ENCODE results near the gene PATZ1.

Gene PATZ1

DNA sequence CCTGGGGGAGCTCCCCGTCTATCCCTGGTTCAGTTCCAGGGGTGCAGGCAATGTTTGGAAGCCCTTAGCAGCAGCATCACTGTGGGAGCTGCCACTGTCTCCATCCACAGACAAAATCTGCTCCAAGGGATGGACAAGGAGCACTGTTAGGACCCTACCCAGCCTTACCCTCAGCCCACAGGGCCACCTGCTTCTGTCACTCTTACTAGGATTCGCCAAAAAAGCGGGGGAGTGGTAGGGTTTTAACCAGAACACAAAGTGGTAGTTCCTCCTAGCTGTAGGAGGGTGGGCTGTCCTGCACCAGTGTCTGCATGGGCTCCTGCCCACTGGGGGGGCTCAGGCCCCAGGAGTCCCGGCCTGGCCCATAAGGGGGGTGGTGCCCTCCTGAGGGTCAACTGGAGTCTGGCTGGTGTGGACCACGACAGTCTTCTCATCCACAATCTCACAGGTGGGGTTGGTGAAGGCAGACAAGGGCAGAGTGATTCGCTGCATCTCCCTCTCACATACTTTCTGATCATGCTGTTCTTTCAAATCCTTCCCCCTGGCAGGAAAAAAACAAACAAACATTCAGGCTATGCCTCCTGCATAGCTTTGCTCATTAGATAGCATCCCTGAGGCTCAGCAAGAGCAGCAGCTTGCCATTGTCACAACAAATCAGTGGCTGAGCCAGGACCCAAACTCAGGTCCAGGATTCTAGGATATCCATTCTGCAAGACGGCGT is 63.2 kb downstream of the PATZ1 start:
- DNase-seq = no peak

DNA sequence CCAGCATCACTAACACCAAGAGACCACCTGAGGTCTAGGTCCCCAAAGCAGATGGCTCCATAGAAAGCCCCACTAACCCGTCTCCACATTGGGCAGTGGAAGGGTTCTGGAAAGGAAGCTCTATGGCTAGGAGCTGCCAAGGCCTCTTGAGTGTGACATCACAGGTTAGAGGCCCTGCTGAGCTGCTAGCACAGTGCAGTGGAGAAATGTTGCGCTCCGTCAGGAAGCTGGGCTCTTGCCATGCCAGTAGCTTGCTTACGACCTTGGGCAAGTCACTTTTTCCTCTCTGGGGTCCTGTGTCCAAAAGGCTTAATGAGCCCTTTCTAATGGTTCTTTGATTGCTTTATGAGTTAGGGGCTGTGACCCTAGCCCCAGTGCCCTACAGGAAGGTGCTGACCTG is 64.4 kb downstream of the PATZ1 start:
- DNase-seq = no peak

DNA sequence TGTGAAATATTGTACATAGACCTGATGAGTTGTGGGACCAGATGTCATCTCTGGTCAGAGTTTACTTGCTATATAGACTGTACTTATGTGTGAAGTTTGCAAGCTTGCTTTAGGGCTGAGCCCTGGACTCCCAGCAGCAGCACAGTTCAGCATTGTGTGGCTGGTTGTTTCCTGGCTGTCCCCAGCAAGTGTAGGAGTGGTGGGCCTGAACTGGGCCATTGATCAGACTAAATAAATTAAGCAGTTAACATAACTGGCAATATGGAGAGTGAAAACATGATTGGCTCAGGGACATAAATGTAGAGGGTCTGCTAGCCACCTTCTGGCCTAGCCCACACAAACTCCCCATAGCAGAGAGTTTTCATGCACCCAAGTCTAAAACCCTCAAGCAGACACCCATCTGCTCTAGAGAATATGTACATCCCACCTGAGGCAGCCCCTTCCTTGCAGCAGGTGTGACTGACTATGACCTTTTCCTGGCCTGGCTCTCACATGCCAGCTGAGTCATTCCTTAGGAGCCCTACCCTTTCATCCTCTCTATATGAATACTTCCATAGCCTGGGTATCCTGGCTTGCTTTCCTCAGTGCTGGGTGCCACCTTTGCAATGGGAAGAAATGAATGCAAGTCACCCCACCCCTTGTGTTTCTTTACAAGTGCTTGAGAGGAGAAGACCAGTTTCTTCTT is 66.2 kb downstream of the PATZ1 start:
- no peak for DNase-seq

DNA sequence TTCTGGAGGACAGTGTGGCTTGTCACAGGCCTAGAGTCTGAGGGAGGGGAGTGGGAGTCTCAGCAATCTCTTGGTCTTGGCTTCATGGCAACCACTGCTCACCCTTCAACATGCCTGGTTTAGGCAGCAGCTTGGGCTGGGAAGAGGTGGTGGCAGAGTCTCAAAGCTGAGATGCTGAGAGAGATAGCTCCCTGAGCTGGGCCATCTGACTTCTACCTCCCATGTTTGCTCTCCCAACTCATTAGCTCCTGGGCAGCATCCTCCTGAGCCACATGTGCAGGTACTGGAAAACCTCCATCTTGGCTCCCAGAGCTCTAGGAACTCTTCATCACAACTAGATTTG is 66.8 kb downstream of the PATZ1 start:
- DNase-seq = no peak

DNA sequence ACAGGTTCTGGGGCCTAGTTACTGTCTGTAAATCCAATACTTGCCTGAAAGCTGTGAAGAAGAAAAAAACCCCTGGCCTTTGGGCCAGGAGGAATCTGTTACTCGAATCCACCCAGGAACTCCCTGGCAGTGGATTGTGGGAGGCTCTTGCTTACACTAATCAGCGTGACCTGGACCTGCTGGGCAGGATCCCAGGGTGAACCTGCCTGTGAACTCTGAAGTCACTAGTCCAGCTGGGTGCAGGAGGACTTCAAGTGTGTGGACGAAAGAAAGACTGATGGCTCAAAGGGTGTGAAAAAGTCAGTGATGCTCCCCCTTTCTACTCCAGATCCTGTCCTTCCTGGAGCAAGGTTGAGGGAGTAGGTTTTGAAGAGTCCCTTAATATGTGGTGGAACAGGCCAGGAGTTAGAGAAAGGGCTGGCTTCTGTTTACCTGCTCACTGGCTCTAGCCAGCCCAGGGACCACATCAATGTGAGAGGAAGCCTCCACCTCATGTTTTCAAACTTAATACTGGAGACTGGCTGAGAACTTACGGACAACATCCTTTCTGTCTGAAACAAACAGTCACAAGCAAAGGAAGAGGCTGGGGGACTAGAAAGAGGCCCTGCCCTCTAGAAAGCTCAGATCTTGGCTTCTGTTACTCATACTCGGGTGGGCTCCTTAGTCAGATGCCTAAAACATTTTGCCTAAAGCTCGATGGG is 67.4 kb downstream of the PATZ1 start:
- DNase-seq = no peak

DNA sequence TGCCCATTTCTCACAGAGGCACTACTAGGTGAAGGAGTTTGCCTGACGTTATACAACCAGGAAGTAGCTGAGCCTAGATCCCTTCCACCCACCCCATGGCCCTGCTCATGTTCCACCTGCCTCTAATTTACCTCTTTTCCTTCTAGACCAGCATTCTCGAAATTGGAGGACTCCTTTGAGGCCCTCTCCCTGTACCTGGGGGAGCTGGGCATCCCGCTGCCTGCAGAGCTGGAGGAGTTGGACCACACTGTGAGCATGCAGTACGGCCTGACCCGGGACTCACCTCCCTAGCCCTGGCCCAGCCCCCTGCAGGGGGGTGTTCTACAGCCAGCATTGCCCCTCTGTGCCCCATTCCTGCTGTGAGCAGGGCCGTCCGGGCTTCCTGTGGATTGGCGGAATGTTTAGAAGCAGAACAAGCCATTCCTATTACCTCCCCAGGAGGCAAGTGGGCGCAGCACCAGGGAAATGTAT is 68.0 kb downstream of the PATZ1 start:
- DNase-seq = no peak

DNA sequence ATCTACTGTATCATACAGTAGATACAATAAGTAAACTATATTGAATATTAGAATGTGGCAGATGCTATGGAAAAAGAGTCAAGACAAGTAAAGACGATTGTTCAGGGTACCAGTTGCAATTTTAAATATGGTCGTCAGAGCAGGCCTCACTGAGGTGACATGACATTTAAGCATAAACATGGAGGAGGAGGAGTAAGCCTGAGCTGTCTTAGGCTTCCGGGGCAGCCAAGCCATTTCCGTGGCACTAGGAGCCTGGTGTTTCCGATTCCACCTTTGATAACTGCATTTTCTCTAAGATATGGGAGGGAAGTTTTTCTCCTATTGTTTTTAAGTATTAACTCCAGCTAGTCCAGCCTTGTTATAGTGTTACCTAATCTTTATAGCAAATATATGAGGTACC is 68.4 kb downstream of the PATZ1 start:
- DNase-seq = no peak

DNA sequence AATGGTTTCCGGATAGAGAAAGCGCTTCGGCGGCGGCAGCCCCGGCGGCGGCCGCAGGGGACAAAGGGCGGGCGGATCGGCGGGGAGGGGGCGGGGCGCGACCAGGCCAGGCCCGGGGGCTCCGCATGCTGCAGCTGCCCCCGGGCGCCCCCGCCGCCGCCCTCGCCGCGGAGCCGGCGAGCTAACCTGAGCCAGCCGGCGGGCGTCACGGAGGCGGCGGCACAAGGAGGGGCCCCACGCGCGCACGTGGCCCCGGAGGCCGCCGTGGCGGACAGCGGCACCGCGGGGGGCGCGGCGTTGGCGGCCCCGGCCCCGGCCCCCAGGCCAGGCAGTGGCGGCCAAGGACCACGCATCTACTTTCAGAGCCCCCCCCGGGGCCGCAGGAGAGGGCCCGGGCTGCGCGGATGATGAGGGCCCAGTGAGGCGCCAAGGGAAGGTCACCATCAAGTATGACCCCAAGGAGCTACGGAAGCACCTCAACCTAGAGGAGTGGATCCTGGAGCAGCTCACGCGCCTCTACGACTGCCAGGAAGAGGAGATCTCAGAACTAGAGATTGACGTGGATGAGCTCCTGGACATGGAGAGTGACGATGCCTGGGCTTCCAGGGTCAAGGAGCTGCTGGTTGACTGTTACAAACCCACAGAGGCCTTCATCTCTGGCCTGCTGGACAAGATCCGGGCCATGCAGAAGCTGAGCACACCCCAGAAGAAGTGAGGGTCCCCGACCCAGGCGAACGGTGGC is 69.5 kb downstream of the PATZ1 start:
- DNase-seq = no peak
